Heart left ventricle (tissue), 16 donors: ENCODE data around the gene TGFB2. TPM values are rescaled to one million over a fixed set of nuclear protein-coding genes. Genes with fewer than 3 reads are reported as not detected.

Experiments used
- ATAC-seq, 4 donors: fragments of 200-7000 bp; cut with Tn5 transposase; one replicate each; pipeline ENCODE4 v1.9.1; 2020 to 2022; ENCODE audit warnings: moderate library complexity in 4 of 4, mild to moderate bottlenecking in 3 of 4, moderate number of reproducible peaks in 1 of 4
- DNase-seq, 5 donors: peaks; one replicate each; pipeline ENCODE4 v3.0.0-alpha.2; 2020
- H3K27ac ChIP-seq, 12 donors: fragments of 200-600 bp; sonication (generic) in 4 of 12; one replicate each; pipeline versions ENCODE4 v1.5.0 to v1.8.0; 2016 to 2022; ENCODE audit warnings: mild to moderate bottlenecking in 2 of 12
- H3K27me3 ChIP-seq, 9 donors: fragments of 200-600 bp; sonication (generic) in 2 of 9; one replicate each; pipeline versions ENCODE4 v1.5.1 to v1.8.0; 2016 to 2022; ENCODE audit warnings: mild to moderate bottlenecking in 3 of 9
- H3K36me3 ChIP-seq, 9 donors: fragments of 200-600 bp; sonication (generic) in 2 of 9; one replicate each; pipeline versions ENCODE4 v1.5.0 to v1.8.0; 2018 to 2022; ENCODE audit warnings: mild to moderate bottlenecking in 2 of 9
- H3K4me1 ChIP-seq, 12 donors: fragments of 200-600 bp; sonication (generic) in 4 of 12; one replicate each; pipeline versions ENCODE4 v1.5.0 to v1.8.0; 2016 to 2022; ENCODE audit warnings: mild to moderate bottlenecking in 3 of 12
- H3K4me3 ChIP-seq, 12 donors: fragments of 200-600 bp; sonication (generic) in 4 of 12; one replicate each; pipeline versions ENCODE4 v1.5.0 to v1.8.0; 2017 to 2022; ENCODE audit warnings: mild to moderate bottlenecking in 9 of 12, moderate library complexity in 4 of 12
- H3K9me3 ChIP-seq, 12 donors: fragments of 200-600 bp; sonication (generic) in 4 of 12; one replicate each; pipeline versions ENCODE4 v1.5.0 to v1.8.0; 2016 to 2022; ENCODE audit warnings: mild to moderate bottlenecking in 1 of 12
- POLR2A ChIP-seq, 2 donors: fragments of 450-650 bp; IDR thresholded peaks; one replicate each; pipeline ENCODE4 v1.6.1; 2017; ENCODE audit warnings: antibody characterized with exemption in 2 of 2, mild to moderate bottlenecking in 2 of 2, moderate library complexity in 2 of 2
- WGBS, 4 donors: extraction: QIAGEN DNeasy Blood & Tissue Kit in 2 of 4; methylation state at CpG; one replicate each; pipeline versions ENCODE4 v1.1.5 to v1.1.7; 2013 to 2018; 5-methylcytosine and 5-hydroxymethylcytosine counted together
- intact Hi-C, 10 donors: fragments of 100-400 bp; cut with DNase I; formaldehyde crosslinking; loops; one replicate each; pipeline versions ENCODE4 v1.11.1 to v1.14.2; 2022
- polyA plus RNA-seq, 2 donors: library from polyadenylated mRNA; stranded (reverse); fragments of 200-250 nt; gene quantifications; one replicate each; pipeline ENCODE4 v1.2.3, GENCODE V29; 2013
- total RNA-seq, 9 donors: library from RNA; depleted of rRNA in 2 of 9; stranded (reverse); fragments of >200 nt in 2 of 9; fragmentation: NEBNext Ultra II Directional in 3 of 9; extraction: Animal tissue kit (Norgen Biotek cat#: 25700) in 3 of 9; gene quantifications; one replicate each; pipeline versions ENCODE4 v1.1.0 to v1.2.4, GENCODE V29; 2016 to 2023
- TF ChIP-seq, protein P1 (sequence below), 12 donors: fragments of 200-600 bp; sonication (generic) in 4 of 12; IDR thresholded peaks; one replicate each; pipeline versions ENCODE4 v1.5.0 to v1.8.0; 2018 to 2022; ENCODE audit warnings: antibody characterized with exemption in 12 of 12, mild to moderate bottlenecking in 5 of 12
- donor health status: ischemic (EF 13 %, LVEDD 7.1; RV severe dilation, severe dysfunction).
- donor health status: healthy with polysubstance abuse.
- donor health status: DM: no; HTN: yes; CAD: no.
- donor health status: DM: no; HTN: no; CAD: no.
- donor health status: ischemic (EF 25% LVEDD 6.9; RV normal size, moderate dysfunction).
- donor health status: ischemic (EF 25% LVEDD 5.7; RV mildly dilated, moderate dysfunction).
- donor health status: healthy.
- donor health status: DM: yes; HTN: yes; CAD: no.
- donor health status: ischemic (EF 35%, LVEDD 5.7; RV mildly dilated, moderate dysfunction).
- donor health status: nonischemic (EF 11% LVEDD 7.7; RV severe dilation, severe dysfunction).
- donor health status: DM: yes; HTN: yes; CAD: no.
- donor health status: PGD.
- donor health status: ischemic (EF 29% LVEDD 5.4; RV normal size, mild dysfunction).
- donor health status: nonischemic (EF 23%, LVEDD 6.1; RV moderate dilation, normal function).

Gene TGFB2
- total and polyA plus RNA-seq, 11 donors, result 0.76 to 23.6 (median 5.5) TPM

DNA sequence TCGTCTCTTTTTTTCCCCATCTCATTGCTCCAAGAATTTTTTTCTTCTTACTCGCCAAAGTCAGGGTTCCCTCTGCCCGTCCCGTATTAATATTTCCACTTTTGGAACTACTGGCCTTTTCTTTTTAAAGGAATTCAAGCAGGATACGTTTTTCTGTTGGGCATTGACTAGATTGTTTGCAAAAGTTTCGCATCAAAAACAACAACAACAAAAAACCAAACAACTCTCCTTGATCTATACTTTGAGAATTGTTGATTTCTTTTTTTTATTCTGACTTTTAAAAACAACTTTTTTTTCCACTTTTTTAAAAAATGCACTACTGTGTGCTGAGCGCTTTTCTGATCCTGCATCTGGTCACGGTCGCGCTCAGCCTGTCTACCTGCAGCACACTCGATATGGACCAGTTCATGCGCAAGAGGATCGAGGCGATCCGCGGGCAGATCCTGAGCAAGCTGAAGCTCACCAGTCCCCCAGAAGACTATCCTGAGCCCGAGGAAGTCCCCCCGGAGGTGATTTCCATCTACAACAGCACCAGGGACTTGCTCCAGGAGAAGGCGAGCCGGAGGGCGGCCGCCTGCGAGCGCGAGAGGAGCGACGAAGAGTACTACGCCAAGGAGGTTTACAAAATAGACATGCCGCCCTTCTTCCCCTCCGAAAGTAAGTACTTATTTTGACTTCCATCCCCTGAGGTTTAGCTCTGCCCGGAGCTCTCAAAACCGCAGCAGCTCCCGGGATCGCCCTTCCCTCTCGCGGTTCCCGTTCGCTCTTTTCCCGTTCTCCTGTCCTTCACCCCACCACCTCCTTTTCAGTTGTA is 1.5 kb downstream of the TGFB2 start:
- ATAC-seq (peak in 3 of 4 donors; percentile 8 to 19 (median 19)), DNase-seq (peak in 2 of 5 donors; percentile 38 to 70)
- Histone ChIP-seq H3K27me3 (peaks cover 0 to 5% (median 0%) of the 10 kb centered on the region in 9 donors), H3K4me1 (peaks cover 0 to 50% (median 14%) of the 10 kb centered on the region in 12 donors), H3K4me3 (peak overlapping the region; percentile 56 to 87 (median 68)), H3K9me3 (no peaks in the 10 kb centered on the region), H3K36me3 (no peaks in the 10 kb centered on the region), H3K27ac (peak overlapping the region; percentile 42 to 91 (median 82))
- intact Hi-C loops, result loop anchor here in 8 of 10 donors (5.0 to 10.0 kb wide), 11 partner anchors 116 to 1308 kb away; partner anchors contain the start of gene LYPLAL1 (in 4 of the 8)
- 0 to 1% (median 0%) methylated on average over 39 of the region's 39 CpGs for WGBS, 4 donors
- TF ChIP-seq POLR2A (IDR thresholded peaks at IDR 0.05), result no peak
- TF ChIP-seq, protein P1, sequence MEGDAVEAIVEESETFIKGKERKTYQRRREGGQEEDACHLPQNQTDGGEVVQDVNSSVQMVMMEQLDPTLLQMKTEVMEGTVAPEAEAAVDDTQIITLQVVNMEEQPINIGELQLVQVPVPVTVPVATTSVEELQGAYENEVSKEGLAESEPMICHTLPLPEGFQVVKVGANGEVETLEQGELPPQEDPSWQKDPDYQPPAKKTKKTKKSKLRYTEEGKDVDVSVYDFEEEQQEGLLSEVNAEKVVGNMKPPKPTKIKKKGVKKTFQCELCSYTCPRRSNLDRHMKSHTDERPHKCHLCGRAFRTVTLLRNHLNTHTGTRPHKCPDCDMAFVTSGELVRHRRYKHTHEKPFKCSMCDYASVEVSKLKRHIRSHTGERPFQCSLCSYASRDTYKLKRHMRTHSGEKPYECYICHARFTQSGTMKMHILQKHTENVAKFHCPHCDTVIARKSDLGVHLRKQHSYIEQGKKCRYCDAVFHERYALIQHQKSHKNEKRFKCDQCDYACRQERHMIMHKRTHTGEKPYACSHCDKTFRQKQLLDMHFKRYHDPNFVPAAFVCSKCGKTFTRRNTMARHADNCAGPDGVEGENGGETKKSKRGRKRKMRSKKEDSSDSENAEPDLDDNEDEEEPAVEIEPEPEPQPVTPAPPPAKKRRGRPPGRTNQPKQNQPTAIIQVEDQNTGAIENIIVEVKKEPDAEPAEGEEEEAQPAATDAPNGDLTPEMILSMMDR (IDR thresholded peaks at IDR 0.05), result no peak

DNA sequence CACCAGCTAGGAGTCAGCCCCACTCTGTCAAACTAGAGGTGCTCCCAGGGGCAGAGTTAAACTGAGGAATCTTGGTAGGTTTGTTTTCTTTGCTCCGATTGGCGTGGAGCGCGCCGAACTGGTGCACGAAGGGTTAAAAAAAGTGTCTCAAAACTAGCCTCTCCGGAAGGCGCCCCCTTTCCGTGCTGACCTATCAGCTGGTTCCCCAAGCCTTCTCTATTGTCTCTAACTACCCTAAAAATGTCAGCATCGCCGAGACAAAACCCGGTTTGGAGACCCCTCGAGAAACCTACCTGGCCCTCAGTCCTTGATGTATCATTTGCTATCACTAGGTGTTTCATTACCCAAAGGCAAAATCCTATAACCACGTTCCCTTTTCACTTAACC is 2.2 kb downstream of the TGFB2 start:
- peak in 1 of 4 donors; percentile 4 for ATAC-seq

DNA sequence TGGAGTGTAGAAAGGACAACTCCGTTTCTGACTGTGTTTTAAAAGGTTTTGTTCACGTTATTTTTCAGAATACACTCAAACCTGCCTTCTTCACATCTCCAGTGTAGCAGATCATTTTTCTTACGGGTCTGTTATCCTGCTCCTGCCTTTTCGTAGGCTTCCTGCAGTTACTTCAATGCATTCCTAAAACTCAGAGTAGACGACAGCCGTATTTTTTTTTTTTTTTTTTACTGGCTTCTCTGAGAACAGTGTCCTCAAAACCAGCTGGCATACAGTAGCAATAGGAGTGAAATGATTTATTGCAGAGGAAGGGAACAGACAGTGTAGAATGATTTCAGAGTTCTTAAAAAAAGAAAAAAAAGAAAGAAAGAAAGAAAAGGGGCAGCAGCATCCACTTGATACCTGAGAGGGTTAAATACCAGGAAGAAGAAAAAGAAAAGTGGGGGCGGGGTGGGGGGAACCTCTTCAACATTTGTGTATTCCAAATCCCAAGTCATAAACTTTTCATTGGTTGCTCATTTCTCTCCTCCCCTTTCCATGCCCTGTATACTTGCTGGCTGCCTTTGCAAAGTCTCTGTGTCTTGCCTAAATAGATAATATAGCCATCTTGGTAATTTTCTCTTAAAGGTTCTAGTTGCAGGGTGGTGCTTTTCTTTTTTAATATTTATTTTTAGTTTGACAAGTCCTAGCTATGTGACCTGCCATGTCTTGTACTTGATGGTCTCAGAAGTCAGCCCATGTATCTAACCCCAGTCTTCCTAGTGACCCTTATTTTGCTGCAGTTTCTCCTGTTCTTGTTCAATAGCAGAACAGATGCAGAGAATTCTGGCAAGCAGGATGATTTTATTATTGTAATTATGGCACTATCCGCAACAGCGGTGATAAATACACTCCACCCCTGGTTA is 2.8 kb downstream of the TGFB2 start:
- peak in 1 of 4 donors; percentile 21 for ATAC-seq
- peak overlapping the region; percentile 42 to 91 (median 82) for H3K27ac ChIP-seq
- no peaks in the 10 kb centered on the region for H3K36me3 ChIP-seq
- H3K9me3 ChIP-seq, result no peaks in the 10 kb centered on the region
- TF ChIP-seq, protein P1 (IDR thresholded peaks at IDR 0.05), result no peak
- TF ChIP-seq POLR2A (IDR thresholded peaks at IDR 0.05), result no peak
- H3K4me3 ChIP-seq, result peak overlapping the region in 11 of 12 donors; percentile 56 to 87 (median 69)
- H3K4me1 ChIP-seq, result peaks cover 0 to 56% (median 19%) of the 10 kb centered on the region in 12 donors
- DNase-seq, result peak in 1 of 5 donors; percentile 34
- 6 to 11% (median 8%) methylated on average over 9 of the region's 9 CpGs for WGBS, 4 donors
- H3K27me3 ChIP-seq, result peaks cover 0 to 5% (median 0%) of the 10 kb centered on the region in 9 donors
- intact Hi-C loops, result loop anchor here in 8 of 10 donors (5.0 to 10.0 kb wide), 11 partner anchors 114 to 1307 kb away; partner anchors contain the start of gene LYPLAL1 (in 4 of the 8)

More for the DNA sequence above, 2.2 kb downstream of the TGFB2 start:
- H3K27me3 ChIP-seq, result peaks cover 0 to 5% (median 0%) of the 10 kb centered on the region in 9 donors
- no peaks in the 10 kb centered on the region for H3K36me3 ChIP-seq
- H3K4me1 ChIP-seq, result peaks cover 0 to 56% (median 18%) of the 10 kb centered on the region in 12 donors
- H3K27ac ChIP-seq, result peak overlapping the region; percentile 42 to 91 (median 82)
- DNase-seq, result no peak
- intact Hi-C loops, result loop anchor here in 8 of 10 donors (5.0 to 10.0 kb wide), 11 partner anchors 115 to 1307 kb away; partner anchors contain the start of gene LYPLAL1 (in 4 of the 8)
- no peaks in the 10 kb centered on the region for H3K9me3 ChIP-seq
- WGBS, 4 donors, result 1 to 2% (median 1%) methylated on average over 14 of the region's 14 CpGs
- peak overlapping the region; percentile 56 to 87 (median 68) for H3K4me3 ChIP-seq
- no peak for TF ChIP-seq POLR2A (IDR thresholded peaks at IDR 0.05)
- TF ChIP-seq, protein P1 (IDR thresholded peaks at IDR 0.05), result peak in 1 of 12 donors; percentile 10
